OCI-LY3 (cell line): ENCODE data around the gene KIF6.

Source experiments
- EZH2phosphoT487 ChIP-seq: fragments of 200-600 bp; shearing (Covaris generic); IDR thresholded peaks from 2 replicates; pipeline ENCODE4 v1.6.1; 2018; ENCODE audit warnings: antibody characterized with exemption, mixed run types, low read depth
- TF ChIP-seq, protein P1 (sequence below): fragments of 200-600, 300-600 bp; sonication (generic); IDR thresholded peaks from 2 replicates; pipeline ENCODE4 v1.5.1; 2014; ENCODE audit warnings: antibody characterized with exemption, low read length, low read depth

DNA sequence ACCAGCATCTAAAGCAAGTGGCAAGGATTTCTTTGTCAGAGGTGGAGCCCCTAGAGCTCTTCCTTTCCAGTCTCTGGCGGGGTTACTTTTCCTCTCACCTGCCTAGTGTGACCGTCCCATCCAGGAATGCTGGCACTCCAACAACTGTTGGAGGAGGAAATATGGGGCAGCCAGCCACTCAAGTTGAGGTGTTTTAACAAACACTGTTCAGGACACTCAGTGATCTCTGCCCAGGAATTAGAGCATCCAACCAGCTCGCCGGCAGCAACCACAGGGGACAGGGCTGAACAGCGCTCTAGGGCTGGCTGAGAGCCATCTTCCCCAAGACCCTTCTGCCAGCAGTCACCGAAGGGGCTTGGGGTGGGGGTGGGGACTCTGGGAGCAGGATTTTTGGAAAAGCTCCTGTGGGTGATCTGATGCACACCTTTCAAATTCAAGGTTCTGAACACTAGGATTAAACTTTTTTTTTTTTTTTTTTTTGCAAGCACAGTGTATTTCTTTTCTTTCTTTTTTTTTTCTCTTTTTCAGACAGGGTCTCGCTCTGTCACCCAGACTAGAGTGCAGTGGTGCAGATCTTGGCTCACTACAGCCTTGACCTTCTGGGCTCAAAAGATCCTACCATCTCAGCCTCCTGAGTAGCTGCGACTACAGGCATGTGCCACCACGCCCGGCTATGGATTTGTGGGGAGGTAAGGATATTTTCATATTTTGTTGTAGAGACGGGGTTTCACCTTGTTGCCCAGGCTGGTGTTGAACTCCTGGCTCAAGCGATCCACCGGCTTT, 374.3 kb downstream of the KIF6 start:
- TF ChIP-seq, protein P1, sequence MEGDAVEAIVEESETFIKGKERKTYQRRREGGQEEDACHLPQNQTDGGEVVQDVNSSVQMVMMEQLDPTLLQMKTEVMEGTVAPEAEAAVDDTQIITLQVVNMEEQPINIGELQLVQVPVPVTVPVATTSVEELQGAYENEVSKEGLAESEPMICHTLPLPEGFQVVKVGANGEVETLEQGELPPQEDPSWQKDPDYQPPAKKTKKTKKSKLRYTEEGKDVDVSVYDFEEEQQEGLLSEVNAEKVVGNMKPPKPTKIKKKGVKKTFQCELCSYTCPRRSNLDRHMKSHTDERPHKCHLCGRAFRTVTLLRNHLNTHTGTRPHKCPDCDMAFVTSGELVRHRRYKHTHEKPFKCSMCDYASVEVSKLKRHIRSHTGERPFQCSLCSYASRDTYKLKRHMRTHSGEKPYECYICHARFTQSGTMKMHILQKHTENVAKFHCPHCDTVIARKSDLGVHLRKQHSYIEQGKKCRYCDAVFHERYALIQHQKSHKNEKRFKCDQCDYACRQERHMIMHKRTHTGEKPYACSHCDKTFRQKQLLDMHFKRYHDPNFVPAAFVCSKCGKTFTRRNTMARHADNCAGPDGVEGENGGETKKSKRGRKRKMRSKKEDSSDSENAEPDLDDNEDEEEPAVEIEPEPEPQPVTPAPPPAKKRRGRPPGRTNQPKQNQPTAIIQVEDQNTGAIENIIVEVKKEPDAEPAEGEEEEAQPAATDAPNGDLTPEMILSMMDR, result no peak
- TF ChIP-seq EZH2phosphoT487, result no peak
